ENCODE data around the gene FBXL16.

Gene FBXL16

DNA sequence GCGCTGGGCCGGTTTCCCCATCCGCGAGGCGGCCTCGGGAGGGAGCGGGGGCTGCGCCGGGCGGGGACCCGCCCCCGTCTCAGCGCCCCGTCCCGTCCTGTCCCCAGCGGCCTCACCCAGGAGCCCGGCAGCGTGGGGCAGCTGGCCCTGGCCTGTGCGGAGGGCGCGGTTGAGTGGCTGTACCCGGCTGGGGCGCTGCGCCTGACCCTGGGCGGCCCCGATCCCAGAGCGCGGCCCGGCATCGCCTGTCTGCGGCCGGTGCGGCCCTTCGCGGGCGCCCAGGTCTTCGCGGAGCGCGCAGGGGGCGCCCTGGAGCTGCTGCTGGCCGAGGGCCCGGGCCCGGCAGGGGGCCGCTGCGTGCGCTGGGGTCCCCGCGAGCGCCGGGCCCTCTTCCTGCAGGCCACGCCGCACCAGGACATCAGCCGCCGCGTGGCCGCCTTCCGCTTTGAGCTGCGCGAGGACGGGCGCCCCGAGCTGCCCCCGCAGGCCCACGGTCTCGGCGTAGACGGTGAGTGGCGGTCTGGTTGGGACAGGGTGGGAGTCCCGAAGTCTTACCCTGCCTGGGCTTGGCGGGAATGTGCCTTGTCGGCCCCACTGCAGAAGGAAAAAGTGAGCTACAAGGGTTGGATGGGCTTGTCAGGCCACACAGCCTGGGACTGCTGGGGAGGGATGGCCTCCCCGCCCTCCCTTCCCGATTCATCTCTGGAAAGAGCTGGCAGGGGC is 10.0 kb upstream of the FBXL16 start (continued):
- no peak for TF ChIP-seq ZNF248 (tag by site-specific recombination; IDR thresholded peaks at IDR 0.05)
- TF ChIP-seq ZNF138 (tag by site-specific recombination; IDR thresholded peaks at IDR 0.05; ENCODE audit: borderline replicate concordance): no peak
- TF ChIP-seq, protein P1, sequence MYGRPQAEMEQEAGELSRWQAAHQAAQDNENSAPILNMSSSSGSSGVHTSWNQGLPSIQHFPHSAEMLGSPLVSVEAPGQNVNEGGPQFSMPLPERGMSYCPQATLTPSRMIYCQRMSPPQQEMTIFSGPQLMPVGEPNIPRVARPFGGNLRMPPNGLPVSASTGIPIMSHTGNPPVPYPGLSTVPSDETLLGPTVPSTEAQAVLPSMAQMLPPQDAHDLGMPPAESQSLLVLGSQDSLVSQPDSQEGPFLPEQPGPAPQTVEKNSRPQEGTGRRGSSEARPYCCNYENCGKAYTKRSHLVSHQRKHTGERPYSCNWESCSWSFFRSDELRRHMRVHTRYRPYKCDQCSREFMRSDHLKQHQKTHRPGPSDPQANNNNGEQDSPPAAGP (tag by site-specific recombination; IDR thresholded peaks at IDR 0.05): peak; percentile 58
- TF ChIP-seq, protein P2, sequence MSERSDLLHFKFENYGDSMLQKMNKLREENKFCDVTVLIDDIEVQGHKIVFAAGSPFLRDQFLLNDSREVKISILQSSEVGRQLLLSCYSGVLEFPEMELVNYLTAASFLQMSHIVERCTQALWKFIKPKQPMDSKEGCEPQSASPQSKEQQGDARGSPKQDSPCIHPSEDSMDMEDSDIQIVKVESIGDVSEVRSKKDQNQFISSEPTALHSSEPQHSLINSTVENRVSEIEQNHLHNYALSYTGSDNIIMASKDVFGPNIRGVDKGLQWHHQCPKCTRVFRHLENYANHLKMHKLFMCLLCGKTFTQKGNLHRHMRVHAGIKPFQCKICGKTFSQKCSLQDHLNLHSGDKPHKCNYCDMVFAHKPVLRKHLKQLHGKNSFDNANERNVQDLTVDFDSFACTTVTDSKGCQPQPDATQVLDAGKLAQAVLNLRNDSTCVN (tag by site-specific recombination; optimal IDR thresholded peaks at IDR 0.05): peak; percentile 61
- TF ChIP-seq HOXA7 (CRISPR knock-in tag; IDR thresholded peaks at IDR 0.05; ENCODE audit: borderline replicate concordance): no peak
- no peak for TF ChIP-seq ZNF585B (tag by site-specific recombination; IDR thresholded peaks at IDR 0.05)
- no peak for TF ChIP-seq SCRT2 (tag by site-specific recombination; IDR thresholded peaks at IDR 0.05)
- no peak for TF ChIP-seq OVOL3 (tag by site-specific recombination; IDR thresholded peaks at IDR 0.05)
- no peak for TF ChIP-seq ZNF10 (tag by site-specific recombination; IDR thresholded peaks at IDR 0.05)
- TF ChIP-seq WT1 (tag by site-specific recombination; IDR thresholded peaks at IDR 0.05): peak; percentile 46; the same call in 1 of the 2 replicates
- no peak for TF ChIP-seq GLI4 (tag by site-specific recombination; IDR thresholded peaks at IDR 0.05)
- TF ChIP-seq KLF8 (tag by site-specific recombination; IDR thresholded peaks at IDR 0.05): peak; percentile 38; the same call in 1 of the 2 replicates
- TF ChIP-seq ZNF623 (tag by site-specific recombination; IDR thresholded peaks at IDR 0.05): no peak
- no peak for TF ChIP-seq ZFP69B (tag by site-specific recombination; IDR thresholded peaks at IDR 0.05)
- 0 out of 2 replicates have a peak, but pooled peaks have one; percentile 27 for TF ChIP-seq KLF10 (tag by site-specific recombination; IDR thresholded peaks at IDR 0.05)
- no peak for TF ChIP-seq ZNF366 (tag by site-specific recombination; conservative IDR thresholded peaks at IDR 0.05)
- TF ChIP-seq ZNF621 (tag by site-specific recombination; IDR thresholded peaks at IDR 0.05): no peak
- no peak for TF ChIP-seq ZNF501 (tag by site-specific recombination; IDR thresholded peaks at IDR 0.05)
- no peak for TF ChIP-seq ZBTB48 (tag by site-specific recombination; IDR thresholded peaks at IDR 0.05)
- TF ChIP-seq HOXD13 (CRISPR knock-in tag; IDR thresholded peaks at IDR 0.05; ENCODE audit: borderline replicate concordance): no peak
- peak; percentile 69; the same call in 1 of the 2 replicates for TF ChIP-seq ZNF561 (tag by site-specific recombination; IDR thresholded peaks at IDR 0.05; ENCODE audit: borderline replicate concordance)
- TF ChIP-seq ZNF404 (tag by site-specific recombination; IDR thresholded peaks at IDR 0.05): no peak
- peak; percentile 55; the same call in 1 of the 2 replicates for TF ChIP-seq ZBTB20 (tag by site-specific recombination; IDR thresholded peaks at IDR 0.05)
- no peak for TF ChIP-seq ZNF302 (tag by site-specific recombination; IDR thresholded peaks at IDR 0.05; ENCODE audit: low read depth)
- peak; percentile 66 for TF ChIP-seq ZIC2 (tag by site-specific recombination; IDR thresholded peaks at IDR 0.05)
- no peak for TF ChIP-seq ZFP3 (tag by site-specific recombination; IDR thresholded peaks at IDR 0.05; ENCODE audit: low read depth)
- TF ChIP-seq, protein P3, sequence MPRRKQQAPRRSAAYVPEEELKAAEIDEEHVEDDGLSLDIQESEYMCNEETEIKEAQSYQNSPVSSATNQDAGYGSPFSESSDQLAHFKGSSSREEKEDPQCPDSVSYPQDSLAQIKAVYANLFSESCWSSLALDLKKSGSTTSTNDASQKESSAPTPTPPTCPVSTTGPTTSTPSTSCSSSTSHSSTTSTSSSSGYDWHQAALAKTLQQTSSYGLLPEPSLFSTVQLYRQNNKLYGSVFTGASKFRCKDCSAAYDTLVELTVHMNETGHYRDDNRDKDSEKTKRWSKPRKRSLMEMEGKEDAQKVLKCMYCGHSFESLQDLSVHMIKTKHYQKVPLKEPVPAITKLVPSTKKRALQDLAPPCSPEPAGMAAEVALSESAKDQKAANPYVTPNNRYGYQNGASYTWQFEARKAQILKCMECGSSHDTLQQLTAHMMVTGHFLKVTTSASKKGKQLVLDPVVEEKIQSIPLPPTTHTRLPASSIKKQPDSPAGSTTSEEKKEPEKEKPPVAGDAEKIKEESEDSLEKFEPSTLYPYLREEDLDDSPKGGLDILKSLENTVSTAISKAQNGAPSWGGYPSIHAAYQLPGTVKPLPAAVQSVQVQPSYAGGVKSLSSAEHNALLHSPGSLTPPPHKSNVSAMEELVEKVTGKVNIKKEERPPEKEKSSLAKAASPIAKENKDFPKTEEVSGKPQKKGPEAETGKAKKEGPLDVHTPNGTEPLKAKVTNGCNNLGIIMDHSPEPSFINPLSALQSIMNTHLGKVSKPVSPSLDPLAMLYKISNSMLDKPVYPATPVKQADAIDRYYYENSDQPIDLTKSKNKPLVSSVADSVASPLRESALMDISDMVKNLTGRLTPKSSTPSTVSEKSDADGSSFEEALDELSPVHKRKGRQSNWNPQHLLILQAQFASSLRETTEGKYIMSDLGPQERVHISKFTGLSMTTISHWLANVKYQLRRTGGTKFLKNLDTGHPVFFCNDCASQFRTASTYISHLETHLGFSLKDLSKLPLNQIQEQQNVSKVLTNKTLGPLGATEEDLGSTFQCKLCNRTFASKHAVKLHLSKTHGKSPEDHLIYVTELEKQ (tag by site-specific recombination; IDR thresholded peaks at IDR 0.05; ENCODE audit: borderline replicate concordance): no peak
- TF ChIP-seq ZNF174 (tag by site-specific recombination; IDR thresholded peaks at IDR 0.05): no peak
- peak; percentile 64; the same call in 1 of the 2 replicates for TF ChIP-seq ZBTB8A (tag by site-specific recombination; IDR thresholded peaks at IDR 0.05)
- TF ChIP-seq, protein P4, sequence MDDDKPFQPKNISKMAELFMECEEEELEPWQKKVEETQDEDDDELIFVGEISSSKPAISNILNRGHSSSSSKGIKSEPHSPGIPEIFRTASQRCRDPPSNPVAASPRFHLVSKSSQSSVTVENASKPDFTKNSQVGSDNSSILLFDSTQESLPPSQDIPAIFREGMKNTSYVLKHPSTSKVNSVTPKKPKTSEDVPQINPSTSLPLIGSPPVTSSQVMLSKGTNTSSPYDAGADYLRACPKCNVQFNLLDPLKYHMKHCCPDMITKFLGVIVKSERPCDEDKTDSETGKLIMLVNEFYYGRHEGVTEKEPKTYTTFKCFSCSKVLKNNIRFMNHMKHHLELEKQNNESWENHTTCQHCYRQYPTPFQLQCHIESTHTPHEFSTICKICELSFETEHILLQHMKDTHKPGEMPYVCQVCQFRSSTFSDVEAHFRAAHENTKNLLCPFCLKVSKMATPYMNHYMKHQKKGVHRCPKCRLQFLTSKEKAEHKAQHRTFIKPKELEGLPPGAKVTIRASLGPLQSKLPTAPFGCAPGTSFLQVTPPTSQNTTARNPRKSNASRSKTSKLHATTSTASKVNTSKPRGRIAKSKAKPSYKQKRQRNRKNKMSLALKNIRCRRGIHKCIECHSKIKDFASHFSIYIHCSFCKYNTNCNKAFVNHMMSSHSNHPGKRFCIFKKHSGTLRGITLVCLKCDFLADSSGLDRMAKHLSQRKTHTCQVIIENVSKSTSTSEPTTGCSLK (tag by site-specific recombination; IDR thresholded peaks at IDR 0.05): no peak
- TF ChIP-seq ZNF19 (tag by site-specific recombination; IDR thresholded peaks at IDR 0.05; ENCODE audit: low read depth): no peak
- TF ChIP-seq, protein P5, sequence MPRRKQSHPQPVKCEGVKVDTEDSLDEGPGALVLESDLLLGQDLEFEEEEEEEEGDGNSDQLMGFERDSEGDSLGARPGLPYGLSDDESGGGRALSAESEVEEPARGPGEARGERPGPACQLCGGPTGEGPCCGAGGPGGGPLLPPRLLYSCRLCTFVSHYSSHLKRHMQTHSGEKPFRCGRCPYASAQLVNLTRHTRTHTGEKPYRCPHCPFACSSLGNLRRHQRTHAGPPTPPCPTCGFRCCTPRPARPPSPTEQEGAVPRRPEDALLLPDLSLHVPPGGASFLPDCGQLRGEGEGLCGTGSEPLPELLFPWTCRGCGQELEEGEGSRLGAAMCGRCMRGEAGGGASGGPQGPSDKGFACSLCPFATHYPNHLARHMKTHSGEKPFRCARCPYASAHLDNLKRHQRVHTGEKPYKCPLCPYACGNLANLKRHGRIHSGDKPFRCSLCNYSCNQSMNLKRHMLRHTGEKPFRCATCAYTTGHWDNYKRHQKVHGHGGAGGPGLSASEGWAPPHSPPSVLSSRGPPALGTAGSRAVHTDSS (tag by site-specific recombination; IDR thresholded peaks at IDR 0.05): no peak
- no peak for TF ChIP-seq ZNF211 (tag by site-specific recombination; IDR thresholded peaks at IDR 0.05; ENCODE audit: low read depth)

All from HEK293 (cell line).